Mesendoderm (in vitro differentiated cells): ENCODE measurements around the gene TCF4.

Source experiments
- DNase-seq: peaks from one replicate; pipeline ENCODE4 v3.0.0; 2013
- H2AK5ac ChIP-seq: 2 replicates; pipeline ENCODE4 v1.6.1; 2013; ENCODE audit warnings: low read length, inconsistent platforms
- H2BK120ac ChIP-seq: 2 replicates; pipeline ENCODE4 v1.6.1; 2013; ENCODE audit warnings: low read depth, mild to moderate bottlenecking, low read length, moderate library complexity, mixed read lengths
- H2BK15ac ChIP-seq: replicated peaks from 2 replicates; pipeline ENCODE4 v1.6.1; 2013; ENCODE audit warnings: low read depth, mild to moderate bottlenecking, moderate library complexity
- H2BK5ac ChIP-seq: 2 replicates; pipeline ENCODE4 v1.6.1; 2013; ENCODE audit warnings: low read length, inconsistent platforms
- H3K18ac ChIP-seq: 2 replicates; pipeline ENCODE4 v1.6.1; 2013; ENCODE audit warnings: mild to moderate bottlenecking, low read length, mixed read lengths
- H3K23ac ChIP-seq: one replicate; pipeline ENCODE4 v1.6.1; 2013; ENCODE audit warnings: low read length
- H3K27ac ChIP-seq: 2 replicates; pipeline ENCODE4 v1.5.1; 2013; ENCODE audit warnings: low read depth, mild to moderate bottlenecking, inconsistent platforms, low read length, moderate library complexity
- H3K27me3 ChIP-seq: 2 replicates; pipeline ENCODE4 v1.6.1; 2013; ENCODE audit warnings: low read length, control low read depth, mild to moderate bottlenecking, inconsistent platforms; ENCODE audit not compliant: insufficient read depth, poor library complexity
- H3K36me3 ChIP-seq: 2 replicates; pipeline ENCODE4 v1.6.1; 2013; ENCODE audit warnings: low read length, inconsistent platforms; ENCODE audit not compliant: control insufficient read depth, insufficient read depth
- H3K4ac ChIP-seq: one replicate; pipeline ENCODE4 v1.6.1; 2013; ENCODE audit warnings: low read depth, mild to moderate bottlenecking, low read length, moderate library complexity
- H3K4me1 ChIP-seq: 2 replicates; pipeline ENCODE4 v1.6.1; 2013; ENCODE audit warnings: low read depth, low read length, inconsistent platforms; ENCODE audit not compliant: control insufficient read depth
- H3K4me2 ChIP-seq: 2 replicates; pipeline ENCODE4 v1.6.1; 2013; ENCODE audit warnings: low read length
- H3K4me3 ChIP-seq: 2 replicates; pipeline ENCODE4 v1.5.1; 2013; ENCODE audit warnings: mild to moderate bottlenecking, low read length
- H3K56ac ChIP-seq: one replicate; pipeline ENCODE4 v1.6.1; 2013; ENCODE audit warnings: low read length
- H3K79me1 ChIP-seq: 2 replicates; pipeline ENCODE4 v1.6.1; 2013; ENCODE audit warnings: low read length, inconsistent platforms
- H3K79me2 ChIP-seq: 2 replicates; pipeline ENCODE4 v1.6.1; 2013; ENCODE audit warnings: mild to moderate bottlenecking, low read length; ENCODE audit not compliant: control insufficient read depth, insufficient read depth
- H3K9ac ChIP-seq: 2 replicates; pipeline ENCODE4 v1.6.1; 2013; ENCODE audit warnings: low read length, inconsistent platforms
- H4K5ac ChIP-seq: one replicate; pipeline ENCODE4 v1.6.1; 2013; ENCODE audit warnings: low read length
- H4K8ac ChIP-seq: one replicate; pipeline ENCODE4 v1.6.1; 2013; ENCODE audit warnings: low read depth, mild to moderate bottlenecking, control low read depth, low read length, moderate library complexity
- WGBS: extraction: QIAGEN DNeasy Blood & Tissue Kit; methylation state at CpG from one replicate; pipeline ENCODE4 v1.1.7; 2013; ENCODE audit warnings: low lambda C conversion rate, missing lambda C conversion rate; ENCODE audit not compliant: insufficient coverage; ENCODE audit errors: extremely low coverage; 5-methylcytosine and 5-hydroxymethylcytosine counted together

TCF4 gene

DNA sequence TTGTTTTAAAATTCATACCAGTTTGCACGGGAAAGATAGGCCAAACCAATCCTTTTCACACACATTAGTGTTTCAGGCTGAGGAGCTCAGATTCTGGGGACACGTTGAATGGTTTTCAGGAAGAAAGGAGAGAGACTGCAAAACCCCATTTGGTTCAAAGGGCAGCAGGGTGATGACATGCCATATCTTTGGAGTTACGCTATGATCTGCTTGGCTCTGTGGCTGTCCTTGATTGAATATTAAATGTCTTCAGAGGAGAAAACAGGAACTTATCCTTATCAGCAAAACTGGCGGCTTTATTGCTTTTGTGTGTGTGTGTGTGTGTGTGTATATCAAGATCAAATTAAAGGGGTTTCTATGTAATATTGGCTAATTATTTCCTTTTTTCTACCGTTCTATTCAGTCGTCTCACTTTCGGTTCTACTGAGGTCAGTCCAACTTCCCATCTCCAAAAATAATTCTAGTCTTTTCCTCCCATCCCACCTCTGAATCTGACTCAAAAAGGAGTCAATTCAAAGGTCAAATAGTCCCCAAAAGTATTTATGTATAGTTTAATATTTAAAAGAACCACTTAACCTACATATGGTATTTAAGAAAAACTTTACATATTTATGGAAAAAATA lies 335.8 kb downstream of the TCF4 start:
- Histone ChIP-seq H3K27me3 (no peaks in the 10 kb centered on the region), H3K79me2 (no peaks in the 10 kb centered on the region), H2BK5ac (no peak overlapping the region), H3K4me3 (no peak overlapping the region), H3K27ac (no peak overlapping the region), H3K36me3 (peaks cover 1% of the 10 kb centered on the region), H4K8ac (no peak overlapping the region), H3K4me1 (no peaks in the 10 kb centered on the region), H2BK15ac (no peak overlapping the region), H3K9ac (no peak overlapping the region), H2AK5ac (no peak overlapping the region), H3K79me1 (no peaks in the 10 kb centered on the region), H3K18ac (peak overlapping the region; percentile 68), H3K23ac (no peak overlapping the region), H3K56ac (no peak overlapping the region), H2BK120ac (no peak overlapping the region), H3K4me2 (no peak overlapping the region), H4K5ac (no peak overlapping the region), H3K4ac (no peak overlapping the region)
- DNase-seq: no peak
- no CpG with 5 or more reads among the region's 7 CpGs for WGBS

DNA sequence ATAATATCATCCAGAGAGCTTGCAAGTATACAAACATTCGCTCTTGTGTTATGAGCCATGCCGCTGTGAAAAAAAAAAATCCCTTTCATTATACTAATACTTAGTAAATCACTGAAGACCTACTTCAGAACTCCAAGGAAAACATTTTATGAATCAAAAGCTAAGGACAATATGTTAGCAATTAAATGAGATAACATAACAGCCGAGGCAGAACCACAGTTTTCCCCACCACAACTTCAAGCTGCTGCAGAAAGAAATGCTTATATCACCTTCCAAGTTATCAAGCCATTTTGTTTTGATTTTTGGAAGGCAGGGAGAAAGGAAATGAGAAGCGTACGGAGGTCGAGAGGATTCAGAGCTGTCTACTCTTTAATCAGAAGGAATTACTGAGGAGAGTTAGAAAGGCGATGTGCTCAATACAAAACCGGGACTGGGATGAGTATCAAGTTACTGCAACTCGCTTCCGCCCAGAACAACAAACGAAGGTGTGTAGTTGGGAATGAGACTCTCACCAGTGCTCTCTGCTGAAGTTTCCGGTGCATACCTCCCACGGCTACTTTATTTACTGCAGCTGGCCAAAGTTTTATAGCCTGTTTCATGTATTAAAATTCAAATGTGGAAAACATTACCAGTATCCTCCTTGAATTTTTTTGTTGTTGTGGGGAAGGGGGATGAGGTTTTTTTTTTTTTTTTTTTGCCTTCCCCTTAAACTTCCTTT lies 336.6 kb downstream of the TCF4 start:
- Histone ChIP-seq H3K9ac (no peak overlapping the region), H4K5ac (no peak overlapping the region), H3K4me3 (no peak overlapping the region), H2BK15ac (no peak overlapping the region), H3K79me2 (no peaks in the 10 kb centered on the region), H3K23ac (no peak overlapping the region), H2AK5ac (no peak overlapping the region), H3K27ac (no peak overlapping the region), H3K36me3 (peaks cover 1% of the 10 kb centered on the region), H3K4me1 (no peaks in the 10 kb centered on the region), H3K27me3 (no peaks in the 10 kb centered on the region), H3K4me2 (no peak overlapping the region), H2BK120ac (no peak overlapping the region), H3K79me1 (no peaks in the 10 kb centered on the region), H3K18ac (no peak overlapping the region), H4K8ac (no peak overlapping the region), H2BK5ac (no peak overlapping the region), H3K56ac (no peak overlapping the region), H3K4ac (no peak overlapping the region)
- no CpG with 5 or more reads among the region's 13 CpGs for WGBS
- DNase-seq: peak; percentile 57

DNA sequence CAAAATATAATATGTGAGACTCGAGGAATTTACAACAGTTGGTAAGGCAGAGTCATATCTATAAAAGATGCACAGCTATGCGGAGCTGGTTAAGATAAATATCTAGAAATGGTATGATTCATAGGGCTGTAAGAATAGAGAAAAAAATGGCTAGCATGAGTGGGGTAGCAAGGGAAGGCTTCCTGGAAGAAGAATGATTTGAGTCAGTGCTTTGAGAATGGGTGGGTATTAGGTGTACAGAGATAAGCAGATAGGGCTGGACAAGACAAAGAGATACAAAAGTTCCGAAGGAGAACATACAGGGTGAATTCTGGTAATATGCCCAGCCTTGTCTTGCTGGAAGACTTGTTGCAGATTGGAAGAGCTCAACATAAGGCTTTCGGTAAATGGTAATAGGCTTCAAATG lies 337.2 kb downstream of the TCF4 start:
- WGBS: no CpG with 5 or more reads among the region's 4 CpGs
- H3K36me3 ChIP-seq: peaks cover 1% of the 10 kb centered on the region
- H3K4me3 ChIP-seq: no peak overlapping the region

DNA sequence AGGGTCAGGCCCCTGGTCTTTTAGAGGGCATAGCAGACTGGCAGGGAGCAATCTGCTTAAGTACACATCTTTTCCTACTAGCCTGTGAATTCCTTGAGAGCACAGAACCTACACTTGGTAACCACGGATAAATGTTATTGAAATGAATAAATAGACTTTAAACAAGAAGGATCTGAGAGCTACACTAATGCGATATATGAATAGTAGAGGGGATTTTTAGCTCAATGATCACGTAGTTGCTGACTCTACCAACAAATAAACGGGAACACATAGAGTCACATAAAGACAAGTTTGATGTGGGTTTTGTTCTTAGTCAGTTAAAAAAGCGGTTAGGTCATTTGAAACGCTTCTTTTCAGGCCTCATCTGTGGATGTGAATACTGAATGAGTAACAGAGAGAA lies 338.4 kb downstream of the TCF4 start:
- H3K27me3 ChIP-seq: no peaks in the 10 kb centered on the region
- no peaks in the 10 kb centered on the region for H3K79me2 ChIP-seq
- DNase-seq: no peak
- H2AK5ac ChIP-seq: no peak overlapping the region
- no peak overlapping the region for H3K18ac ChIP-seq
- H2BK15ac ChIP-seq: no peak overlapping the region
- H3K36me3 ChIP-seq: peaks cover 1% of the 10 kb centered on the region
- H3K27ac ChIP-seq: no peak overlapping the region
- H3K9ac ChIP-seq: no peak overlapping the region
- H4K5ac ChIP-seq: no peak overlapping the region
- H3K4ac ChIP-seq: no peak overlapping the region
- no peak overlapping the region for H3K4me2 ChIP-seq
- H4K8ac ChIP-seq: no peak overlapping the region
- no peak overlapping the region for H3K4me3 ChIP-seq
- no peaks in the 10 kb centered on the region for H3K79me1 ChIP-seq
- no peak overlapping the region for H3K56ac ChIP-seq
- 100% methylated on average over 1 of the region's 6 CpGs for WGBS
- H3K23ac ChIP-seq: no peak overlapping the region
- H2BK120ac ChIP-seq: no peak overlapping the region
- no peak overlapping the region for H2BK5ac ChIP-seq
- no peaks in the 10 kb centered on the region for H3K4me1 ChIP-seq

More for the DNA sequence above, 337.2 kb downstream of the TCF4 start:
- H3K27me3 ChIP-seq: no peaks in the 10 kb centered on the region
- H3K4me2 ChIP-seq: no peak overlapping the region
- no peak overlapping the region for H3K56ac ChIP-seq
- no peak overlapping the region for H2BK15ac ChIP-seq
- no peaks in the 10 kb centered on the region for H3K79me1 ChIP-seq
- no peaks in the 10 kb centered on the region for H3K79me2 ChIP-seq
- no peak overlapping the region for H3K9ac ChIP-seq
- H3K27ac ChIP-seq: no peak overlapping the region
- no peak for DNase-seq
- H4K5ac ChIP-seq: no peak overlapping the region
- no peak overlapping the region for H3K18ac ChIP-seq
- no peak overlapping the region for H2BK5ac ChIP-seq
- no peak overlapping the region for H3K23ac ChIP-seq
- no peak overlapping the region for H2AK5ac ChIP-seq
- H2BK120ac ChIP-seq: no peak overlapping the region
- H3K4me1 ChIP-seq: no peaks in the 10 kb centered on the region
- no peak overlapping the region for H4K8ac ChIP-seq
- no peak overlapping the region for H3K4ac ChIP-seq

DNA sequence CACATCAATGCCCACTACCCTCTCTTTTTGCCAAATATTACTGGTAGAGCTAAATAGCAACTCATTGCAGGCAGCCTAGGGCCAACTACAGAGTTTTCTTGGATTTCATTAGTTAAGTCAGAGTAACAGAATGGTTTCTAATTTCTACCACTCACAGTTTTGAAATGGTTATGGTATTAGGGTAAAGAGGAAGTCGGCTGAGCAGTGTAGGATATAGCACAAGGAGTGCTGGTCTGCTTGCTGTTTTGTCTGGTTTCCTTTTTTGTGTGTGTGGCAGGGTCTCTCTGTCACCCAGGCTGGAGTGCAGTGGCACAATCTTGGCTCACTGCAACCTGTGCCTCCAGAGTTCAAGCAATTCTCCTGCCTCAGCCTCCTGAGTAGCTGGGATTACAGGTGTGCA lies 339.5 kb downstream of the TCF4 start:
- Histone ChIP-seq H3K27me3 (no peaks in the 10 kb centered on the region), H3K79me2 (no peaks in the 10 kb centered on the region), H2BK5ac (no peak overlapping the region), H2BK15ac (no peak overlapping the region), H3K4me2 (no peak overlapping the region), H3K36me3 (no peaks in the 10 kb centered on the region), H3K56ac (no peak overlapping the region), H3K9ac (no peak overlapping the region), H3K4me3 (no peak overlapping the region), H2BK120ac (no peak overlapping the region), H3K4me1 (no peaks in the 10 kb centered on the region), H4K8ac (no peak overlapping the region), H4K5ac (no peak overlapping the region), H3K23ac (no peak overlapping the region), H2AK5ac (no peak overlapping the region), H3K4ac (no peak overlapping the region), H3K27ac (no peak overlapping the region), H3K79me1 (no peaks in the 10 kb centered on the region), H3K18ac (no peak overlapping the region)
- no CpG with 5 or more reads among the region's 1 CpG for WGBS
- no peak for DNase-seq
